GM12864 (cell line): ENCODE results near the gene MB21D2.
"Not testable (repeated sequence)": the region's sequence is repeated elsewhere in the genome, so short reads cannot be mapped to it uniquely, and the experiment has no call there.

Experiments used
- DNase-seq: peaks from one replicate; pipeline ENCODE4 v3.0.0-alpha.2; 2011; ENCODE audit warnings: low read depth
- H3K4me3 ChIP-seq: 2 replicates; pipeline ENCODE4 v1.5.1; 2011; ENCODE audit warnings: mild to moderate bottlenecking, low read depth, low read length, control low read depth
- TF ChIP-seq, protein P1 (sequence below): IDR thresholded peaks from 2 replicates; pipeline ENCODE4 v1.5.1; 2011; ENCODE audit warnings: low read depth, mild to moderate bottlenecking, moderate library complexity, low read length, control low read depth, inconsistent platforms; ENCODE audit errors: missing control alignments

Gene MB21D2

DNA sequence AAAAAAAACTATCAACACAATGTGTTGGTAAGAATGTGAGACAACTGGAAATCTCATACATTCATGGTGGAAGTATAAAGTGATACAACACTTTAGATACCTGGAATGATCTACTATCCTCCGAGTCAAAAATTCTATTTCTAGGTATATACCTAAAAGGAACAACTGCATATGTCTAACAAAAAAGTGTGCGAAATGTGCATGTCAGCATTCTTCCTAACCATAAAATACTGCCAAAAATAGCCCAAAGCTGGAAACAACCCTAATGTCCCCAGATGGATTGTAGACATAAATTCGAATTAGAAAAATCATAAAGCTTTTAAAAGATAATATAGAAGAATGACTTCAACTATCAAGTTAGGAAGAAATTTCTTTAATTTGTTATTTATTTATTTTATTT, 139.1 kb downstream of the MB21D2 start:
- no peak for DNase-seq

DNA sequence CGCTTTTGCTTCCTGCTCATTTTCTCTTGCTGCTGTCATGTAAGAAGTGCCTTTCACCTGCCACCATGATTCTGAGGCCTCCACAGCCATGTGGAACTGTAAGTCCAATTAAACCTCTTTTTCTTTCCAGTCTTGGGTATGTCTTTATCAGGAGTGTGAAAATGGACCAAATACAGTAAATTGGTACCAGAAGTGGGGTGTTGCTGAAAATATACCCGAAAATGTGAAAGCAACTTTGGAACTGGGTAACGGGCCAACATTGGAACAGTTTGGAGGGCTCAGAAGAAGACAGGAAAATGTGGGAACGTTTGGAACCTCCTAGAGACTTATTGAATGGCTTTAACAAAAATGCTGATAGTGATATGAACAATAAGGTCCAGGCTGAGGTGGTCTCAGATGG, 143.3 kb downstream of the MB21D2 start:
- not testable (repeated sequence) for DNase-seq

More for the DNA sequence above, 139.1 kb downstream of the MB21D2 start:
- TF ChIP-seq, protein P1, sequence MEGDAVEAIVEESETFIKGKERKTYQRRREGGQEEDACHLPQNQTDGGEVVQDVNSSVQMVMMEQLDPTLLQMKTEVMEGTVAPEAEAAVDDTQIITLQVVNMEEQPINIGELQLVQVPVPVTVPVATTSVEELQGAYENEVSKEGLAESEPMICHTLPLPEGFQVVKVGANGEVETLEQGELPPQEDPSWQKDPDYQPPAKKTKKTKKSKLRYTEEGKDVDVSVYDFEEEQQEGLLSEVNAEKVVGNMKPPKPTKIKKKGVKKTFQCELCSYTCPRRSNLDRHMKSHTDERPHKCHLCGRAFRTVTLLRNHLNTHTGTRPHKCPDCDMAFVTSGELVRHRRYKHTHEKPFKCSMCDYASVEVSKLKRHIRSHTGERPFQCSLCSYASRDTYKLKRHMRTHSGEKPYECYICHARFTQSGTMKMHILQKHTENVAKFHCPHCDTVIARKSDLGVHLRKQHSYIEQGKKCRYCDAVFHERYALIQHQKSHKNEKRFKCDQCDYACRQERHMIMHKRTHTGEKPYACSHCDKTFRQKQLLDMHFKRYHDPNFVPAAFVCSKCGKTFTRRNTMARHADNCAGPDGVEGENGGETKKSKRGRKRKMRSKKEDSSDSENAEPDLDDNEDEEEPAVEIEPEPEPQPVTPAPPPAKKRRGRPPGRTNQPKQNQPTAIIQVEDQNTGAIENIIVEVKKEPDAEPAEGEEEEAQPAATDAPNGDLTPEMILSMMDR: no peak
- no peak overlapping the region for H3K4me3 ChIP-seq

DNA sequence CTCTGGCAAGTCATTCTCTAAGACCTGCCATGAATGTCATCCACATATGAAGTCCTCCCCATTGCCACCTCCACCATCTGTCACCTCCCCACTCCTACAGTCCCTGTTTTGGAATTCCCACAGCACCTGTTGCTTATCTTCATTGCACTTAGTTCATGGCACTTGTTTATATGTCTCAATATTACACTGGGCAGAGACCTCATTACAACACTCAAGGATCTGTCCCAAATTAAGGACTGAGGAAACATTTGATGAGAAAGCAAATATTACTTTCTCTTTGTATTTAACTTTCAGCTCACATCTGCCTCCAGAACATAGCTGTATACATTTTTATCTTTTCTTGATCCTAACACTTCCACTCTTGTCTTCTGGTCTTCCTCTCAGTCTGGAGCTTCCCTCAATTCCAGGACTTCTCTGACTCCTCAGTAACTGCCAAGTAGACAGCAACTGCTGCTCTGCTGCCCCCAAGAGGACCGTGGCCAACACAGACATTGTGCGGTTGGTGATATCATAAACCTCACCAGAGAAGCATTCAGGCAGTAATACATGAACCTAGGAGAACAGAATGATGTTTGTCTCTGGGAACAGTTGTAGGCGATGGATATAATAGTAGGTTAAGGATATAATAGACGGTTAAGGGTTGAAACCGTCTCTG, 145.3 kb downstream of the MB21D2 start:
- no peak for DNase-seq
- TF ChIP-seq, protein P1: peak; percentile 44
- no peak overlapping the region for H3K4me3 ChIP-seq

More for the DNA sequence above, 143.3 kb downstream of the MB21D2 start:
- H3K4me3 ChIP-seq: not testable (repeated sequence)

DNA sequence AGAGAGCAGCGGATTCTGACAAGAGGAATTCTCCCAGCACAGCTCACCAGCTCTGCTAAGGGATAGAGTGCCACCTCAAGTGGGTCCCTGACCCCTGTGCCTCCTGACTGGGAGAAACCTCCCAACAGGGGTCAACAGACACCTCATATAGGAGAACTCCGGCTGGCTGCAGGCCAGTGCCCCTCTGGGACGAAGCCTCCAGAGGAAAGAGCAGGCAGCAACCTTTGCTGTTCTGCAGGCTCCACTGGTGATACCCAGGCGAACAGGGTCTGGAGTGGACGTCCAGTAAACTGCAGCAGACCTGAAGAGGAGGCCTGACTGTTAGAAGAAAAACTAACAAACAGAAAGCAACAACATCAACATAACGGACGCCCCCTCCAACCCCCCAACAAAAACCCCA, 159.0 kb downstream of the MB21D2 start:
- no peak for DNase-seq
- TF ChIP-seq, protein P1: no peak
- no peak overlapping the region for H3K4me3 ChIP-seq

DNA sequence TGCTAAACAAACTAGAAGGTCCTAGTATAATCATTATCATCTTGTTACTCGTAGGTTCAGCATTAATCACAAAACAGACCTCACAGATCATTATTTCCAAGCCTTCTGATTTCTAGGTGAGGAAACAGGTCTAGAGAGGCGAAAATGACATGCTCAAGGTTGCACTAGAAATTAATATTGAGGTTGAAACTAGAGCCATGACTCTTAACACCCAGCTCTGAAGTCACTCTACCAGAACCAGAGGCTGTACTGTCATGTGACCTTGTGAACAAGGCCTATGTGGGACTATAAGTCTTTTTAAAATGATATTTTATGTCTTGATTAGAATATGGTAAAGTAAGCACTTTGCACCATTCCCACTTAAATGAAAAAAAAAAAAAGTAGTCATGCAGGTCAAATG, 166.5 kb downstream of the MB21D2 start:
- no peak overlapping the region for H3K4me3 ChIP-seq
- DNase-seq: no peak
- TF ChIP-seq, protein P1: no peak

DNA sequence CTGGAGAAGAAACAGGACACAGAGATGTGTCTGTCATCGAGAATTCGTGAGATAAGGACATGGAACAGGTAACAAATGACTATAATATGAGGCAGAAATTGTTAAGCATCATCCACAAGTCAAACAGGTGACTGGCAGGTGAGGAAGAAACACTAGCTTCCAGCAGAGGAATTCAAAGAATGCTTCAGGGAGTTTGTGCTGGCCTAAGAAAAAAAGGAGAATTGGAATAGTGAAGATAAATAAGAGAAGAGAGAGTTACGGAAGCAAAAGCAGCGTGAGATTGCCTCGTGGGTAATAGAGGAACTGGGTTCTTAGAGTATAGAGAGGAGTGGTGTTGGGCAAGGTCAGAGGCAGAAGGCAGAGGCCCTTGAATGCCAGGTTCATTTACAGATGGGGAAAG, 167.5 kb downstream of the MB21D2 start:
- H3K4me3 ChIP-seq: no peak overlapping the region
- TF ChIP-seq, protein P1: no peak
- DNase-seq: no peak

DNA sequence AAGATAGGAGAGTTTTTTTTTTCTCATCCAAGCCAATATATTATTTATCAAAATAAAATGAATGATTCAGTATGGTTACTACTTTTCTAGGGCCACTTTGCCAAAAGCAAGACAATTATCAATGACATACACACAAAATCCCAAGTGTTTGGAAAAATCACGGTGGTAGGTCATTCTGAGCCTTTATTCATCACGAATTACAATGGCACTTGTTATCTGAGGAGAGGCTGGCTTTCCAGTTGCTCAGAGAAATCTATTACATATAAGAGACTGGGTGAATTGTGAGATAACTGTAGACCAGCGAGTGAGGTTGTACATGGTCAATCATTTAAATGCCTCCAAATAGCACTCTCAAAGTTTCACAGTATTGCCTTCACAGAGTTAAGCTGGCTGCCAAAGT, 169.9 kb downstream of the MB21D2 start:
- TF ChIP-seq, protein P1: no peak
- H3K4me3 ChIP-seq: no peak overlapping the region
- DNase-seq: no peak
